ENCODE data around the gene PSMD11. TPM values are rescaled to one million over a fixed set of nuclear protein-coding genes. Genes with fewer than 3 reads are reported as not detected.

PSMD11 gene
- polyA plus RNA-seq, 1 of the 3 experiments (the other 2 are of a cell fraction): 63.1 TPM

- 52% methylated on average over 1 of the region's 1 CpG for WGBS (ENCODE audit: low lambda C conversion rate)
- Histone ChIP-seq H3K4me2 (no peak overlapping the region), H3K79me2 (ENCODE audit: insufficient read depth) (peaks cover 84% of the 10 kb centered on the region), H3K27me3 (ENCODE audit: insufficient read depth) (no peaks in the 10 kb centered on the region), H3K4me1 (ENCODE audit: control insufficient read depth in 1 of 2, insufficient read depth in 2 of 2, low read depth in 1 of 2, low read length in 1 of 2) (no peaks in the 10 kb centered on the region), H3F3A (replicated peaks; ENCODE audit: insufficient read depth) (peaks cover 26% of the 10 kb centered on the region), H3K9me3 (no peaks in the 10 kb centered on the region), H2AFZ (ENCODE audit: low read depth) (no peak overlapping the region), H3K4me3 (ENCODE audit: low read depth in 2 of 2, low read length in 1 of 2) (no peak overlapping the region), H3K9me2 (no peaks in the 10 kb centered on the region), H3K36me3 (replicated peaks in 1 of 2; ENCODE audit: control insufficient read depth in 1 of 2, insufficient read depth in 2 of 2, low read length in 1 of 2) (peaks cover 44 to 54% of the 10 kb centered on the region in 2 experiments), H4K20me1 (ENCODE audit: insufficient read depth) (peaks cover 52% of the 10 kb centered on the region), H3K9ac (no peak overlapping the region), H3K27ac (ENCODE audit: low read depth in 2 of 2, low read length in 1 of 2) (no peak overlapping the region)
- peak; percentile 52 for DNase-seq
- peak; percentile 38; the same call in 1 of the 2 replicates for TF ChIP-seq RAD21 (IDR thresholded peaks at IDR 0.05; ENCODE audit: low read length)
- TF ChIP-seq POLR2AphosphoS5 (IDR thresholded peaks at IDR 0.05; ENCODE audit: low read depth, low read length): no peak
- TF ChIP-seq CTCF (IDR thresholded peaks at IDR 0.05): peak; percentile 72
- TF ChIP-seq GATA2 (CRISPR knock-in tag; IDR thresholded peaks at IDR 0.05): no peak
- TF ChIP-seq SIN3A (IDR thresholded peaks at IDR 0.05; ENCODE audit: borderline replicate concordance, low read depth, low read length): no peak
- TF ChIP-seq MXI1 (IDR thresholded peaks at IDR 0.05; ENCODE audit: low read depth, low read length): no peak
- no peak for TF ChIP-seq REST (IDR thresholded peaks at IDR 0.05; ENCODE audit: low read depth, low read length)
- peak; percentile 25 for TF ChIP-seq SMC3 (IDR thresholded peaks at IDR 0.05; ENCODE audit: low read depth, low read length)
- no peak for TF ChIP-seq RCOR1 (IDR thresholded peaks at IDR 0.05; ENCODE audit: low read length)
- TF ChIP-seq FOXM1 (IDR thresholded peaks at IDR 0.05; ENCODE audit: low read depth): no peak
- POLR2A ChIA-PET: no interaction called here
- CTCF ChIA-PET: interaction anchor here (0.6 to 6.8 kb wide), 56 partner anchors 10 to 475 kb away, joined by 3 to 102 read pairs (median 4); partner anchors contain the start of genes CDK5R1 and PSMD11
These were observed 17.7 kb downstream of the PSMD11 start for GRCh38 chr17:32461853-32462617.

Data from SK-N-SH (cell line).